Activated naive CD8-positive, alpha-beta T cell (primary cell): ENCODE data around the gene NUBP2.

Source experiments
- H3K27ac Mint-ChIP-seq: one replicate; pipeline ENCODE4 v1.8.0; 2021; ENCODE audit warnings: mixed read lengths
- H3K27me3 Mint-ChIP-seq: one replicate; pipeline ENCODE4 v1.8.0; 2021; ENCODE audit warnings: mixed read lengths
- H3K36me3 Mint-ChIP-seq: one replicate; pipeline ENCODE4 v1.8.0; 2021; ENCODE audit warnings: mixed read lengths
- H3K4me1 Mint-ChIP-seq: one replicate; pipeline ENCODE4 v1.8.0; 2021; ENCODE audit warnings: low read depth, mixed read lengths
- H3K4me3 Mint-ChIP-seq: one replicate; pipeline ENCODE4 v1.8.0; 2021; ENCODE audit warnings: mild to moderate bottlenecking, mixed read lengths
- H3K9me3 Mint-ChIP-seq: one replicate; pipeline ENCODE4 v1.8.0; 2021; ENCODE audit warnings: low read depth, mixed read lengths

Gene NUBP2

DNA sequence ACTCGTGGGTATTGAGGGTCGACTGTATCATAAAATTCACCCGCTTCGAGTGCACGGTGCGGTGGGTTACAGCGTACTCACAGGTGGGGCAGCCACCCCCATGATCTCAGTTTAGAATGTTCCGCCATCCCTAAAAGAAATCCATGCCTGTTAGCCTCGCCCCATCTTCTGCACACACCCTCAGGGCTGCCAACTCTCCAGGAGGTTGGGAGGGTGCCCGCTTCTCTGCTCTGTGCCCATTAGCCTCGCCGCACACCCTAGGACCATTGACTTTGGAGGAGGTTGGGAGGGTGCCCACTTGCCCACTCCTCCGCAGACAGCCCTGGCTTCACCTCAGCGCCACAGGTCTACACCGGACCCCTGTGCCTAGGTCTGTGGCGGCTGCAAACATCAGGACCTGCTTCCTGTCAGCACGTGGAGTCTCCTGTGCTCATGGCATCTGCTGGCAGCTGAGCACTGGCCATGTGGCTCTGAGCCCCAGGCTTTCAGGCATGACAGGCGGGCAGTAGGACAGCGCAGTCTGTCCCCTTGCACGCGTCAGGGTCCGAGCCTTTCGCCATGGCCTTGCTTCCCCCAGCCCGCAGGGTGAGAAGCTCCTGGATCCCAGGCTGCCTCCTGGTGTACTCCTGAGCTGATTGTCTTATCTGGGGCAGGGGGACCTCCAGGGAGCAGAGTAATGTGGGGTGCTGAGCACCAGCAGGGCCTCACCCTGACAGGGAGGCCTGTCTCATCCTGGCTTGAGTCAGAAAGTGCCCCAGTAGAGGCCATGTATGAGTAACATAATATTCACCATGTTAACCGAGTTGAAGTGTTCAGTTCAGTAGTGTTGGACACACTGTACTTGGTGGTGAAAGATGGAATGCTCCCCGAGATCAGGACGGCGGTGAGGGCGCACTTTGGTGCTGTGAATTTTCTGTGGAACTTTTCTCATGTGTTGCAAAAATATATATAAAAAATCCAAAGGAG is 33.3 kb upstream of the NUBP2 start:
- Mint-ChIP-seq H3K27ac (no peak overlapping the region), H3K4me1 (no peaks in the 10 kb centered on the region), H3K9me3 (no peaks in the 10 kb centered on the region), H3K27me3 (no peaks in the 10 kb centered on the region), H3K36me3 (no peaks in the 10 kb centered on the region), H3K4me3 (no peak overlapping the region)

DNA sequence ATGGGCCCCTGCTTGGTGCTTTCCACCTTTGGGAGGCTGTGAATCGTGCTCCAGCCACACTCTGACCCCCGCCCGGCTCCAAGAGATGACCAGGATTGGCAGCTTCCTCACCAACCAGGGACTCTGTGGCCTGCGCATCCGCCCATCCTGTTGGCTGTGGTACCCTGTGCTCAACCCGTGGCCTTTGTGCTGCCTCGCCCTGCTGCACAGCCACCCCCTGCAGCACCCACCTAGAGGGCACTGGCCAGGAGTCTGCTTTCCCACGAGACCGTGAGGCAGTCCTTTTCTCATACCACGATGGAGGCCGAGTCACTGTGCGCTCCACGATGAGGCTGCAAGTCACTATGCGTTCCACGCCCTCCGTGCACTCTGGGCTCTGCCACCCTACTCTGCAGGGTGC is 30.8 kb upstream of the NUBP2 start:
- Mint-ChIP-seq H3K27me3 (no peaks in the 10 kb centered on the region), H3K4me3 (no peak overlapping the region), H3K9me3 (no peaks in the 10 kb centered on the region), H3K4me1 (peaks cover 3% of the 10 kb centered on the region), H3K27ac (no peak overlapping the region), H3K36me3 (no peaks in the 10 kb centered on the region)

DNA sequence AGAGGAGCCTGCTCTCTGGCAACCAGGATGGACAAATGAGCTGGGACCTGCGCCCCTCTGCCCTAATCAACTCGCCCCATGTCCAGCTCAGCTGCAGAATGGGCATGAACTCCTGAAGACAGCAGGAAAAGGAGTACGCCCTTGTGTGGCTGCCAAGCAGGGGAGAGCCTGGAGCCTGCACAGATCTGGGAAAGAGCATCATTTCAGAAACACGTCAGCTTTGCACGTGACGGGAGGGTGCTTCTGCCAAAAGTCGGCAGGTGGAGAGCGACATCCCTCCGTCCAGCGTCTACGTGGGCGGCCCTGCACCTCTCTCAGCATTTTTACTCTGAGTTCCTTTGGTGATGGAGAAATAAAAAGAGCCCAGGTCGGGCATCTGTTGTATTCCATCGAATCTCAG is 29.9 kb upstream of the NUBP2 start:
- no peak overlapping the region for H3K4me3 Mint-ChIP-seq
- H3K36me3 Mint-ChIP-seq = no peaks in the 10 kb centered on the region
- H3K27ac Mint-ChIP-seq = no peak overlapping the region
- no peaks in the 10 kb centered on the region for H3K9me3 Mint-ChIP-seq
- H3K4me1 Mint-ChIP-seq = peaks cover 5% of the 10 kb centered on the region
- H3K27me3 Mint-ChIP-seq = no peaks in the 10 kb centered on the region

DNA sequence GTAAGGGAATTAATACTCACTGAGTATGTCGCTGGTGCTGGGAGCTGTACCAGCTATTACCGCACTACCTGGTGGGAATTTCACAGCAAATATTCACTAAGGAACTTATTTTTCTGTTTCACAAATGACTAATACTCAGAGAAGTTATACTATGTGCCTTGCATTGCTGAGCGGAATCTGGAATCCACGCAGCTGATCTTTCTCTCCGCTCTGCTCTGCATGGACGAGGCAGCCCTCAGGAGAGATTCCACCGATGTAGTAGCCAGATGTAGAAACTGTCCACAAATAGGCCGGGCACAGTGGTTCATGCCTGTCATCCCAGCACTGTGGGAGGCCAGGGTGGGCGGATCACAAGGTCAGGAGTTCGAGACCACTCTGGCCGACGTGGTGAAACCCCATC is 28.6 kb upstream of the NUBP2 start:
- Mint-ChIP-seq H3K36me3 (no peaks in the 10 kb centered on the region), H3K4me1 (peaks cover 5% of the 10 kb centered on the region), H3K27ac (no peak overlapping the region), H3K9me3 (no peaks in the 10 kb centered on the region), H3K27me3 (no peaks in the 10 kb centered on the region), H3K4me3 (no peak overlapping the region)

DNA sequence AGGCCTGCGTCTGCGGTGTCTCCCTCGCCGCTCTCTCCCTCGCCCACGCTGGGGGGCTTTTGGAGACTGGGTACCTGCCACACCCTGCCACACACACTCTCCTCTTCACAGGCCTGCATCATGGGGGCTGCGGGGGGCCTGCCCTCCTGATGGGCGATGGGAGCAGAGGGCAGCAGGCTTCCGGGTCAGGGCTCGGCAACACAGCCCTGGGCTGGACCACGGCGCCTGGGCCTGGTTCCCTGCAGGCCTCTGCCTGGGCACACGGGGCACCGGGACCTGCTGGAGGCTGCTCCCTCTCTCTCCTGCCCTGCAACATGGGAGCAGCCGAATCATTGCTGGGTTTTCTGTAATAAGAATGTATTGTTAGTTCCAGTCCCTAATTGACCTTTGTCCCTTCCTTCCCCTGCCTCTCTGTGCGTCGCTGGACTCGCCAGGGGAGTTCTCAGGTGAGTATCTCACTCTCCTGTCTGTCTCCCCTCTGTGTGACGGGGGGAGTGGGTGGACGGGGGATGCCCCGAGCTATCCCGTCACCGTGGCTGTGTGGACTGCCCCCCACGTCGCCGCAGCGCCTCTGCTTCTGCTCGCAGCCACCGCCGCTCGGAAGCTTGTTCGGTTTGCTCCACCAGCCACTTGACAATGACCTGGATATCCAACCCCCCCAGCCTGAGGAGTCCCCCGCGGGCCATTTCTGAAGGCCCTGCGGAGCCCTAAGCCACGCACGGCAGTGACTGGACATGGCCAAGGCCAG is 24.9 kb upstream of the NUBP2 start:
- H3K36me3 Mint-ChIP-seq = no peaks in the 10 kb centered on the region
- no peak overlapping the region for H3K4me3 Mint-ChIP-seq
- no peaks in the 10 kb centered on the region for H3K9me3 Mint-ChIP-seq
- no peak overlapping the region for H3K27ac Mint-ChIP-seq
- H3K27me3 Mint-ChIP-seq = no peaks in the 10 kb centered on the region
- H3K4me1 Mint-ChIP-seq = peaks cover 5% of the 10 kb centered on the region

DNA sequence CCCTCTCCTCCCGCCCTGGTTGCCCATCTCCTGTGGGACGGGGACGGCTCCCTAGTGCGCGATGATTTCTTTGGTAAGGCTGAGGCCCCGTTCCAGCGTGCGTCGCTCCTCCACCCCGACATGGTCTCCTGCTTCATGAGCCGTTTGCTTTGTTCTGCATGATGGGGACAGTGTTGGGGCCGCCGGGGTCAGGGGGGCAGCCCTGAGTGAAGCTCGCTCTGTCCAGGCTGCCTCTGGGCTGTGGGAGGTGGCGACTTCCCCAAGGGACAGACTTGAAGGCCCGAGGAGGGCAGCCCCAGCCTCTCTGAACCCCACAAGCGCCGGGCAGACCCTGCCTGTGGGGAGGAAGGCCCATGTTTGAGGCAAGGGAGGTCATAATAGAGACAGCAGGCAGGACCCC is 23.8 kb upstream of the NUBP2 start:
- no peaks in the 10 kb centered on the region for H3K9me3 Mint-ChIP-seq
- no peak overlapping the region for H3K4me3 Mint-ChIP-seq
- no peak overlapping the region for H3K27ac Mint-ChIP-seq
- no peaks in the 10 kb centered on the region for H3K36me3 Mint-ChIP-seq
- H3K4me1 Mint-ChIP-seq = peaks cover 5% of the 10 kb centered on the region
- H3K27me3 Mint-ChIP-seq = no peaks in the 10 kb centered on the region

DNA sequence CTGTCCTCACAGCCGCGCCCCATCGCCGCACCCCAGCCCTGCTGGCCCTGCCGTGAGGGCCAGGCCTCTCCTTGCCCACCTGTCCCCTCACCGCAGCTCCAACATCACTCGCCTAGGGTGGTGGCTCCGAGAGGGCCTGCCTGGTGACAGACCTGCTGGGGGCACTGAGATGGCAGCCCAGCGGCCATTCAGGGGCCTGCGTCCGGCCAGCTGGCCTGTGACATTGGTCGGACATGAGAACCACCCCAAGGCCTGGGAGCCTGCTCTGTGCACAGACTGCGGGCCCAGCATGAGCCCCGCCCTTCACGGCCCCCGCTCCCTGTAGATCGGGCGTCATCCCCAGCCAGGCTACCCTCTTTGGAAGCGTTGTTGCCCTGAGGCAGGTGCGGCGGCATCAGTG is 23.2 kb upstream of the NUBP2 start:
- no peaks in the 10 kb centered on the region for H3K27me3 Mint-ChIP-seq
- H3K4me3 Mint-ChIP-seq = no peak overlapping the region
- H3K36me3 Mint-ChIP-seq = no peaks in the 10 kb centered on the region
- H3K27ac Mint-ChIP-seq = no peak overlapping the region
- H3K9me3 Mint-ChIP-seq = no peaks in the 10 kb centered on the region
- peaks cover 5% of the 10 kb centered on the region for H3K4me1 Mint-ChIP-seq

DNA sequence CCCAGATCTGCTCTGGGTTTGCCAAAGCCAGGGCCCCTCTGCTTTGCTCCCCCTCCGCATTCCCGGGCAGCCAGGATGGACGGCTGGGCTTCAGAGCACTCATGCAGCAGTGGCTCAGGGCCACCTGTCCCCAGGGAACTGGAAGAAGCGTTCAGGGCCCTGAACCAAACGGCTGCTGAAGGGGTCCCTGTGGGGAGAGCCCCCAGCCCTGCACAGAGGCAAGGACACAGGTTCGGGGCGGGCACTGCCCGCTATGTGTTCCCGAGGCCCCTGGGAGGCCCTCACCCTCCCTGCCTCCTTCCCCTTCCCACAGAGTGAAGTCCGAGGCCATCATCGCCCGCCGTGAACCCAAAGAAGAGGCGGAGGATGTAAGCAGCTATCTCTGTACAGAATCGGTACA is 21.8 kb upstream of the NUBP2 start:
- Mint-ChIP-seq H3K4me1 (peaks cover 5% of the 10 kb centered on the region), H3K27ac (no peak overlapping the region), H3K9me3 (no peaks in the 10 kb centered on the region), H3K4me3 (no peak overlapping the region), H3K36me3 (no peaks in the 10 kb centered on the region), H3K27me3 (no peaks in the 10 kb centered on the region)

DNA sequence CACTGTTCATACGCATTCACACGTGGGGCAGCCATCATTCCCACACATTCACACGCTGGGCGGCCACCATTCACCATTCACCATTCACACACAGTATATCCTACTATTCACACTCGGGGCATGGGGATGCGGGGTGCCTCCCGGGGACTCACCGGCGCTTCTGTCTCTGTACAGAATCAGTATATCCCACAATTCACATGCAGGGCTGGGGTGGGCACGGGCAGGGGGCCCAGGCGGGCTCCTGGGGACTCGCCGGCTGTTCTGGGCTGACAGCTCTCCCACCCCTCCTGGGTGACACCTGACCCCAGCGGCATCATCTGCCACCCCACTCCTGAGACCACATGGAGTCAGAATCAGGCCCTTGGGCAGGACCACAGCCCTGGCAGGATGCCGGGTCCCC is 21.0 kb upstream of the NUBP2 start:
- Mint-ChIP-seq H3K4me1 (peaks cover 2% of the 10 kb centered on the region), H3K9me3 (no peaks in the 10 kb centered on the region), H3K27me3 (no peaks in the 10 kb centered on the region), H3K4me3 (no peak overlapping the region), H3K36me3 (no peaks in the 10 kb centered on the region), H3K27ac (no peak overlapping the region)

DNA sequence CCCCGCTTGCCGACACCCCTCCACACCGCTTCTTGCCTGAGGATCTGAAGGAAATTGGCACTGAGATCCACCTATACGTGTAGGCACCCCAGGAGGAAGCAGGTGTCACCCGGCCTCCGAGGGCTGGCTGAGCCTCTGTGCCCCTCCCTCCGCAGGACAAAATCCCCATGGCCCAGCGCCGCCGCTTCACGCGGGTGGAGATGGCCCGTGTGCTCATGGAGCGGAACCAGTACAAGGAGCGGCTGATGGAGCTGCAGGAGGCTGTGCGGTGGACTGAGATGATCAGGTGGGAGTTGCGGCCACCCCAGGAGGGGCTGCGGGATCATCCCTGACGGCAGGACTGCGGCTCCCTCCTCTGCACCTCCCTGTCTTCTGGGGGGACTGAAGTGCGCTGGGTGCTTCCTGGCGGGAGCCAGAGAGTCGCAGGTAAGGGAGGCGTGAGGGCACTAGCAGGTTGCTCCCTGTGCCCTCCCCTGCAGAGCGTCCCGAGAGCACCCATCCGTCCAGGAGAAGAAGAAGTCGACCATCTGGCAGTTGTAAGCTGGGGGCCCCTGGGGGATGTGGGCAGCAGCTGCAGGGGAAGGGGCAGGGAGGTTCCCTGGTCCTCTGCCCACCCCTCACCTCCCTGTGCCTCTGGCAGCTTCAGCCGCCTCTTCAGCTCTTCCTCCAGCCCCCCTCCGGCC is 20.4 kb upstream of the NUBP2 start:
- Mint-ChIP-seq H3K9me3 (no peaks in the 10 kb centered on the region), H3K36me3 (no peaks in the 10 kb centered on the region), H3K27ac (no peak overlapping the region), H3K4me3 (no peak overlapping the region), H3K4me1 (no peaks in the 10 kb centered on the region), H3K27me3 (no peaks in the 10 kb centered on the region)

DNA sequence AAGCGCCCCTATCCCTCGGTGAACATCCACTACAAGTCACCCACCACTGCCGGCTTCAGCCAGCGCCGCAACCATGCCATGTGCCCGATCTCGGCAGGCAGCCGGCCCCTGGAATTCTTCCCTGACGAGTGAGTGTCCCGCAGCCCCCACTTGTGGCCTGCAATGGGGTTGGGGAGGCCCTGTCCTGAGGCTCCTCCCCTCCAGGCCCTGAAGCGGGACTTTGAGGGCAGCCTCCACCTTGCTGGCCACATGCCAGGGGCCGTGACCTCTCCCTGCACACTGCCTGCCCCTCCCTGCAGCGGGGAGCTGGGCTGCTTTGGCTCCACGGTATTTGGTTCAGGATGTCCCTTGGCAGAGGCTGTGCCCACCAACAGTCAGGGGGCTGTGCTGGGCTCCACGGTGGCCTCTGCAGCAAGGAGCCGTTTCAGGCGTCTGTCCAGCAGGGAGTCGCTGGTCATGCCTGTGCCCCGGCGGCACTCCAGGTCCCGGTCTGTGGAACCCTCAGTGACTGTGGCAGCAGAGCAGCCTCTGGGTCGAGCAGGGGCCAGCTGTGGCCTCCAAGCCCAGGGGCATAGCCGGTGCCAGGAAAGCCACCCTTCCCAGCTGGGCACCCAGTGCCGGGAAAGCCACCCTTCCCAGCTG is 19.8 kb upstream of the NUBP2 start:
- Mint-ChIP-seq H3K4me1 (no peaks in the 10 kb centered on the region), H3K4me3 (no peak overlapping the region), H3K27ac (no peak overlapping the region), H3K27me3 (no peaks in the 10 kb centered on the region), H3K9me3 (no peaks in the 10 kb centered on the region), H3K36me3 (no peaks in the 10 kb centered on the region)

DNA sequence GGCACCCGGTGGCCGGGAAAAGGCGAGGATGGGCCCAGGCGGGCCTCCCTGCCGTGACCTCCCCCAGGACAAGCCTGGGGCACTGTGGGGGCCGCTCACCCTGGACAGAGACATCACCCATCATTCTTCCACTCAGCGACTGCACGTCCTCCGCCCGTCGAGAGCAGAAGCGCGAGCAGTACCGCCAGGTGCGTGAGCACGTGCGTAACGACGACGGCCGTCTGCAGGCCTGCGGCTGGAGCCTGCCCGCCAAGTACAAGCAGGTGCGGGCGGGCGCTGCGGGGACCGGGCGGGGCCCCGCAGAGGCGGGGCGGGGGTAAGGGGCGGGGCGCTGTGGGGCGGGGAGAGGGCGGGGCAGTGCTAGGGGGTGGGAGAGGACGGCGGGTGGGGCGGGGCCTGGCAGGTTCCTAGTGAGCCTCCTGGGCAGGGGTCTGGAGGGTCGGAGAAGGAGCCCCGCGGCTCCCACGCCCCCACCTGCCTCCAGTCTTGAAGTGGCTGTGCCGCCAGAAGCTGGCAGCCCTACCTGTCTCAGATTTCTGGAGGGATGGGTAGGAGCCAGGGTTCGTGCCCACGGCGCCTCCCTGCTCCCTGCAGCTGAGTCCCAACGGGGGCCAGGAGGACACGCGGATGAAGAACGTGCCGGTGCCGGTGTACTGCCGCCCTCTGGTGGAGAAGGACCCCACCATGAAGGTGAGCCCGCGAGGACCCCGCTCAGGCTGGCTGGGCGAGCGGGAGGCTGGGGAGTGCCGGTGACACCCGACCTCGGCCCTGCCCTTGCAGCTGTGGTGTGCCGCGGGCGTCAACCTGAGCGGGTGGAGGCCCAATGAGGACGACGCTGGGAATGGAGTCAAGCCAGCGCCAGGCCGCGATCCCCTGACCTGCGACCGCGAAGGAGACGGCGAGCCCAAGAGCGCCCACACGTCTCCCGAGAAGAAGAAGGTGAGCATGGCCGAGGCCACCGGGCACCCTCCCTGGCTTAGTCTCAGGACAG is 18.9 kb upstream of the NUBP2 start:
- no peak overlapping the region for H3K4me3 Mint-ChIP-seq
- no peaks in the 10 kb centered on the region for H3K9me3 Mint-ChIP-seq
- no peaks in the 10 kb centered on the region for H3K27me3 Mint-ChIP-seq
- no peaks in the 10 kb centered on the region for H3K36me3 Mint-ChIP-seq
- no peaks in the 10 kb centered on the region for H3K4me1 Mint-ChIP-seq
- no peak overlapping the region for H3K27ac Mint-ChIP-seq

DNA sequence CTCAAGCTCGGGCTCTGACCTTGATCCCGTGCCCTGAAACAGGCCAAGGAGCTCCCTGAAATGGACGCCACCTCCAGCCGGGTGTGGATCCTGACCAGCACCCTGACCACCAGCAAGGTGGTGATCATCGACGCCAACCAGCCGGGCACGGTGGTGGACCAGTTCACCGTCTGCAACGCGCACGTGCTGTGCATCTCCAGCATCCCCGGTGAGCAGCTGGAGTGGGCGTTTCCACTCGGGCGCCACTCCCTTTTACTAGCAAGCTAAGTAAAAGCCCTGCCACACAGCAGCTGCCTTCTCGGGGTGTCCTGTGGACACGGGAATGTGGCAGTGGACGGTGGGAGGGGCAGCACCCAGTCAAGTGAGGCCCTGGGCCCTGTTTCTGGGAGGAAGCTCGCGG is 17.8 kb upstream of the NUBP2 start:
- H3K27me3 Mint-ChIP-seq = no peaks in the 10 kb centered on the region
- no peak overlapping the region for H3K4me3 Mint-ChIP-seq
- H3K27ac Mint-ChIP-seq = no peak overlapping the region
- H3K4me1 Mint-ChIP-seq = no peaks in the 10 kb centered on the region
- H3K36me3 Mint-ChIP-seq = no peaks in the 10 kb centered on the region
- H3K9me3 Mint-ChIP-seq = no peaks in the 10 kb centered on the region

DNA sequence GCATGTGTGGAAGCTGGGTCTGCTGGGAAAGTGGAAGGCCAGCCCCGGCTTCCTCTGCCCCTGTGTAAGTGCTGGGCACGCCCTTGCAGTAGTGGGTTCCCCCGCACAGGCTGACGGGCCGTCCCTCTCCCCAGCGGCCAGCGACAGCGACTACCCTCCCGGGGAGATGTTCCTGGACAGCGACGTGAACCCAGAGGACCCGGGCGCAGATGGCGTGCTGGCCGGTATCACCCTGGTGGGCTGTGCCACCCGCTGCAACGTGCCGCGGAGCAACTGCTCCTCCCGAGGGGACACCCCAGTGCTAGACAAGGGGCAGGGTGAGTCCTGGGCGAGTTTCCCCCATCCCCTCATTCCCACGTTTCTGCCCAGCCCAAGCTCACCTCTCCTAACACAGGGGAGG is 16.9 kb upstream of the NUBP2 start:
- Mint-ChIP-seq H3K36me3 (no peaks in the 10 kb centered on the region), H3K27ac (no peak overlapping the region), H3K9me3 (no peaks in the 10 kb centered on the region), H3K4me3 (no peak overlapping the region), H3K27me3 (no peaks in the 10 kb centered on the region), H3K4me1 (peaks cover 3% of the 10 kb centered on the region)
